Measurements from ENCODE around the gene ITPRIPL1.

The ITPRIPL1 gene

GRCh38 chr2:96353032-96353561 is 28.0 kb downstream of the ITPRIPL1 start:
- Histone ChIP-seq H3K4me3 (ENCODE audit: low read depth in 1 of 5, low read length in 5 of 5) (peak overlapping the region; percentile 12 to 43 (median 42)), H3K27me3 (ENCODE audit: control insufficient read depth in 5 of 5, insufficient read depth in 4 of 5, low read length in 5 of 5) (no peaks in the 10 kb centered on the region), H3K36me3 (ENCODE audit: control insufficient read depth in 5 of 5, insufficient read depth in 5 of 5, low read length in 5 of 5) (no peaks in the 10 kb centered on the region), H3K9me3 (ENCODE audit: control insufficient read depth in 5 of 5, low read length in 5 of 5) (no peaks in the 10 kb centered on the region), H3K9ac (ENCODE audit: low read length in 5 of 5) (peak overlapping the region in 2 of 5 donors; percentile 39 to 42), H3K27ac (ENCODE audit: low read depth, low read length) (peak overlapping the region; percentile 84), H3K4me1 (ENCODE audit: control insufficient read depth in 5 of 5, insufficient read depth in 5 of 5, low read length in 5 of 5) (peaks cover 4 to 31% (median 23%) of the 10 kb centered on the region in 5 donors)

GRCh38 chr2:96353606-96354101 is 28.5 kb downstream of the ITPRIPL1 start:
- peak overlapping the region in 4 of 5 donors; percentile 32 to 43 (median 42) for H3K4me3 ChIP-seq (ENCODE audit: low read depth in 1 of 5, low read length in 5 of 5)
- H3K27ac ChIP-seq (ENCODE audit: low read depth, low read length) = peak overlapping the region; percentile 84

GRCh38 chr2:96354492-96354891 is 29.4 kb downstream of the ITPRIPL1 start:
- Histone ChIP-seq H3K9me3 (ENCODE audit: control insufficient read depth in 5 of 5, low read length in 5 of 5) (no peaks in the 10 kb centered on the region), H3K9ac (ENCODE audit: low read length in 5 of 5) (no peak overlapping the region), H3K27me3 (ENCODE audit: control insufficient read depth in 5 of 5, insufficient read depth in 4 of 5, low read length in 5 of 5) (no peaks in the 10 kb centered on the region), H3K36me3 (ENCODE audit: control insufficient read depth in 5 of 5, insufficient read depth in 5 of 5, low read length in 5 of 5) (no peaks in the 10 kb centered on the region), H3K4me3 (ENCODE audit: low read depth in 1 of 5, low read length in 5 of 5) (no peak overlapping the region), H3K4me1 (ENCODE audit: control insufficient read depth in 5 of 5, insufficient read depth in 5 of 5, low read length in 5 of 5) (peaks cover 4 to 31% (median 23%) of the 10 kb centered on the region in 5 donors), H3K27ac (ENCODE audit: low read depth, low read length) (peak overlapping the region; percentile 73)

More at GRCh38 chr2:96353606-96354101, 28.5 kb downstream of the ITPRIPL1 start:
- Histone ChIP-seq H3K4me1 (ENCODE audit: control insufficient read depth in 5 of 5, insufficient read depth in 5 of 5, low read length in 5 of 5) (peaks cover 4 to 31% (median 23%) of the 10 kb centered on the region in 5 donors), H3K9me3 (ENCODE audit: control insufficient read depth in 5 of 5, low read length in 5 of 5) (no peaks in the 10 kb centered on the region), H3K36me3 (ENCODE audit: control insufficient read depth in 5 of 5, insufficient read depth in 5 of 5, low read length in 5 of 5) (no peaks in the 10 kb centered on the region), H3K27me3 (ENCODE audit: control insufficient read depth in 5 of 5, insufficient read depth in 4 of 5, low read length in 5 of 5) (no peaks in the 10 kb centered on the region), H3K9ac (ENCODE audit: low read length in 5 of 5) (peak overlapping the region in 1 of 5 donors; percentile 42)

- no peak overlapping the region for H3K9ac ChIP-seq (ENCODE audit: low read length in 5 of 5)
- H3K9me3 ChIP-seq (ENCODE audit: control insufficient read depth in 5 of 5, low read length in 5 of 5) = no peaks in the 10 kb centered on the region
- H3K36me3 ChIP-seq (ENCODE audit: control insufficient read depth in 5 of 5, insufficient read depth in 5 of 5, low read length in 5 of 5) = no peaks in the 10 kb centered on the region
- H3K27me3 ChIP-seq (ENCODE audit: control insufficient read depth in 5 of 5, insufficient read depth in 4 of 5, low read length in 5 of 5) = no peaks in the 10 kb centered on the region
- H3K27ac ChIP-seq (ENCODE audit: low read depth, low read length) = no peak overlapping the region
- H3K4me3 ChIP-seq (ENCODE audit: low read depth in 1 of 5, low read length in 5 of 5) = no peak overlapping the region
- H3K4me1 ChIP-seq (ENCODE audit: control insufficient read depth in 5 of 5, insufficient read depth in 5 of 5, low read length in 5 of 5) = peaks cover 4 to 30% (median 23%) of the 10 kb centered on the region in 5 donors
Measured at GRCh38 chr2:96356889-96357288, 31.8 kb downstream of the ITPRIPL1 start.

- Histone ChIP-seq H3K9ac (ENCODE audit: low read length in 5 of 5) (no peak overlapping the region), H3K4me1 (ENCODE audit: control insufficient read depth in 5 of 5, insufficient read depth in 5 of 5, low read length in 5 of 5) (peaks cover 0 to 6% (median 3%) of the 10 kb centered on the region in 5 donors), H3K27me3 (ENCODE audit: control insufficient read depth in 5 of 5, insufficient read depth in 4 of 5, low read length in 5 of 5) (no peaks in the 10 kb centered on the region), H3K9me3 (ENCODE audit: control insufficient read depth in 5 of 5, low read length in 5 of 5) (no peaks in the 10 kb centered on the region), H3K36me3 (ENCODE audit: control insufficient read depth in 5 of 5, insufficient read depth in 5 of 5, low read length in 5 of 5) (no peaks in the 10 kb centered on the region), H3K4me3 (ENCODE audit: low read depth in 1 of 5, low read length in 5 of 5) (no peak overlapping the region), H3K27ac (ENCODE audit: low read depth, low read length) (no peak overlapping the region)
Measured at GRCh38 chr2:96359310-96359709, 34.2 kb downstream of the ITPRIPL1 start.

GRCh38 chr2:96359866-96360265 is 34.7 kb downstream of the ITPRIPL1 start:
- Histone ChIP-seq H3K27ac (ENCODE audit: low read depth, low read length) (no peak overlapping the region), H3K4me3 (ENCODE audit: low read depth in 1 of 5, low read length in 5 of 5) (no peak overlapping the region), H3K9ac (ENCODE audit: low read length in 5 of 5) (no peak overlapping the region), H3K27me3 (ENCODE audit: control insufficient read depth in 5 of 5, insufficient read depth in 4 of 5, low read length in 5 of 5) (no peaks in the 10 kb centered on the region), H3K36me3 (ENCODE audit: control insufficient read depth in 5 of 5, insufficient read depth in 5 of 5, low read length in 5 of 5) (no peaks in the 10 kb centered on the region), H3K9me3 (ENCODE audit: control insufficient read depth in 5 of 5, low read length in 5 of 5) (no peaks in the 10 kb centered on the region), H3K4me1 (ENCODE audit: control insufficient read depth in 5 of 5, insufficient read depth in 5 of 5, low read length in 5 of 5) (peaks cover 0 to under 1% (median 0%) of the 10 kb centered on the region in 5 donors)

- H3K36me3 ChIP-seq (ENCODE audit: control insufficient read depth in 5 of 5, insufficient read depth in 5 of 5, low read length in 5 of 5) = no peaks in the 10 kb centered on the region
- H3K9ac ChIP-seq (ENCODE audit: low read length in 5 of 5) = no peak overlapping the region
- H3K27ac ChIP-seq (ENCODE audit: low read depth, low read length) = no peak overlapping the region
- no peaks in the 10 kb centered on the region for H3K27me3 ChIP-seq (ENCODE audit: control insufficient read depth in 5 of 5, insufficient read depth in 4 of 5, low read length in 5 of 5)
- H3K4me1 ChIP-seq (ENCODE audit: control insufficient read depth in 5 of 5, insufficient read depth in 5 of 5, low read length in 5 of 5) = no peaks in the 10 kb centered on the region
- no peaks in the 10 kb centered on the region for H3K9me3 ChIP-seq (ENCODE audit: control insufficient read depth in 5 of 5, low read length in 5 of 5)
- H3K4me3 ChIP-seq (ENCODE audit: low read depth in 1 of 5, low read length in 5 of 5) = no peak overlapping the region
Measured at GRCh38 chr2:96361751-96362150, 36.6 kb downstream of the ITPRIPL1 start.

GRCh38 chr2:96369186-96369585 is 44.1 kb downstream of the ITPRIPL1 start:
- Histone ChIP-seq H3K4me1 (ENCODE audit: control insufficient read depth in 5 of 5, insufficient read depth in 5 of 5, low read length in 5 of 5) (peaks cover 0 to 6% (median 6%) of the 10 kb centered on the region in 5 donors), H3K9ac (ENCODE audit: low read length in 5 of 5) (no peak overlapping the region), H3K4me3 (ENCODE audit: low read depth in 1 of 5, low read length in 5 of 5) (no peak overlapping the region), H3K27me3 (ENCODE audit: control insufficient read depth in 5 of 5, insufficient read depth in 4 of 5, low read length in 5 of 5) (no peaks in the 10 kb centered on the region), H3K27ac (ENCODE audit: low read depth, low read length) (no peak overlapping the region), H3K36me3 (ENCODE audit: control insufficient read depth in 5 of 5, insufficient read depth in 5 of 5, low read length in 5 of 5) (no peaks in the 10 kb centered on the region), H3K9me3 (ENCODE audit: control insufficient read depth in 5 of 5, low read length in 5 of 5) (no peaks in the 10 kb centered on the region)

- Histone ChIP-seq H3K9ac (ENCODE audit: low read length in 5 of 5) (no peak overlapping the region), H3K9me3 (ENCODE audit: control insufficient read depth in 5 of 5, low read length in 5 of 5) (peaks cover 0 to 27% (median 14%) of the 10 kb centered on the region in 5 donors), H3K4me1 (ENCODE audit: control insufficient read depth in 5 of 5, insufficient read depth in 5 of 5, low read length in 5 of 5) (peaks cover 0 to 13% (median 11%) of the 10 kb centered on the region in 5 donors), H3K36me3 (ENCODE audit: control insufficient read depth in 5 of 5, insufficient read depth in 5 of 5, low read length in 5 of 5) (no peaks in the 10 kb centered on the region), H3K4me3 (ENCODE audit: low read depth in 1 of 5, low read length in 5 of 5) (no peak overlapping the region), H3K27ac (ENCODE audit: low read depth, low read length) (no peak overlapping the region), H3K27me3 (ENCODE audit: control insufficient read depth in 5 of 5, insufficient read depth in 4 of 5, low read length in 5 of 5) (no peaks in the 10 kb centered on the region)
Measured at GRCh38 chr2:96374211-96374951, 49.3 kb downstream of the ITPRIPL1 start.

Measured in subcutaneous abdominal adipose tissue (tissue), 5 donors.